Measurements from ENCODE around the gene SOX8. TPM values are rescaled to one million over a fixed set of nuclear protein-coding genes. Genes with fewer than 3 reads are reported as not detected.

Gene SOX8
- total RNA-seq, 1 experiment from 2014 or later = not detected

DNA sequence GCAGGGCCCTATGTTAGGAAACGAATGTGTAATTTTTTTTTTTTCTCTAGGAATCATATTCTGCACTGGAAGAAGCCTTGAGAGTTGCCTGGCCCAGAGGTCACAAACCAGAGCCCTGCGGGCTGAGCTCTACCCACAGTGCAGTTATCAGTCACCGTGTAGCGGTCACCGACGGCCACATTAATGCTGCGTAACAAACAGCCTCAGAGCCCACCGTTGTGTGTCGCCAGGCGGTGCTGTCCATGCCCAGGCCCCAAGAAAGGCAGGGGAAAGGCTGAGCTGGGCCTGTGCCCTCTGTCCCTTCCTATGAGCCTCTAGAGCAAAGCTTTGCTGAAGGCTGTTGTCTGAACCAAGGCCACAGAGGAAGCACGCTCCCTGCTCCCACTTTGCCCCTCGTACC is 6.3 kb upstream of the SOX8 start:
- DNase-seq = no peak
- 0 out of 2 replicates have a peak, but pooled peaks cover 4% of the 10 kb centered on the region for H3K4me1 ChIP-seq (replicated peaks; ENCODE audit: insufficient read depth)
- H3K36me3 ChIP-seq (ENCODE audit: low read depth) = no peaks in the 10 kb centered on the region
- no peaks in the 10 kb centered on the region for H3K79me2 ChIP-seq (ENCODE audit: low read depth)
- no peaks in the 10 kb centered on the region for H3K9me2 ChIP-seq (ENCODE audit: insufficient read depth)
- H3K27ac ChIP-seq = no peak overlapping the region
- BruUV-seq (replicated peaks) = no TSS peak
- TF ChIP-seq, protein P1, sequence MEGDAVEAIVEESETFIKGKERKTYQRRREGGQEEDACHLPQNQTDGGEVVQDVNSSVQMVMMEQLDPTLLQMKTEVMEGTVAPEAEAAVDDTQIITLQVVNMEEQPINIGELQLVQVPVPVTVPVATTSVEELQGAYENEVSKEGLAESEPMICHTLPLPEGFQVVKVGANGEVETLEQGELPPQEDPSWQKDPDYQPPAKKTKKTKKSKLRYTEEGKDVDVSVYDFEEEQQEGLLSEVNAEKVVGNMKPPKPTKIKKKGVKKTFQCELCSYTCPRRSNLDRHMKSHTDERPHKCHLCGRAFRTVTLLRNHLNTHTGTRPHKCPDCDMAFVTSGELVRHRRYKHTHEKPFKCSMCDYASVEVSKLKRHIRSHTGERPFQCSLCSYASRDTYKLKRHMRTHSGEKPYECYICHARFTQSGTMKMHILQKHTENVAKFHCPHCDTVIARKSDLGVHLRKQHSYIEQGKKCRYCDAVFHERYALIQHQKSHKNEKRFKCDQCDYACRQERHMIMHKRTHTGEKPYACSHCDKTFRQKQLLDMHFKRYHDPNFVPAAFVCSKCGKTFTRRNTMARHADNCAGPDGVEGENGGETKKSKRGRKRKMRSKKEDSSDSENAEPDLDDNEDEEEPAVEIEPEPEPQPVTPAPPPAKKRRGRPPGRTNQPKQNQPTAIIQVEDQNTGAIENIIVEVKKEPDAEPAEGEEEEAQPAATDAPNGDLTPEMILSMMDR (conservative IDR thresholded peaks at IDR 0.05) = no peak
- H3K4me3 ChIP-seq = no peak overlapping the region
- peaks cover 3% of the 10 kb centered on the region; the same call in 1 of the 2 replicates for H3F3A ChIP-seq (ENCODE audit: insufficient read depth, low read depth)
- peaks cover 70% of the 10 kb centered on the region for H3K27me3 ChIP-seq (ENCODE audit: insufficient read depth, low read depth)
- H2AFZ ChIP-seq = no peak overlapping the region
- H4K20me1 ChIP-seq (ENCODE audit: insufficient read depth) = no peaks in the 10 kb centered on the region
- H3K9me3 ChIP-seq (ENCODE audit: insufficient read depth, low read depth) = no peaks in the 10 kb centered on the region
- CTCF ChIA-PET = no interaction called here
- intact Hi-C loops (cut with micrococcal nuclease; ENCODE audit: unreplicated experiment) = loop anchor here (10.0 kb wide), 1 partner anchor 160 kb away; no protein-coding TSS in a partner anchor
- POLR2A ChIA-PET (ENCODE audit: unreplicated experiment) = no interaction called here
- no peak overlapping the region for H3K4me2 ChIP-seq

DNA sequence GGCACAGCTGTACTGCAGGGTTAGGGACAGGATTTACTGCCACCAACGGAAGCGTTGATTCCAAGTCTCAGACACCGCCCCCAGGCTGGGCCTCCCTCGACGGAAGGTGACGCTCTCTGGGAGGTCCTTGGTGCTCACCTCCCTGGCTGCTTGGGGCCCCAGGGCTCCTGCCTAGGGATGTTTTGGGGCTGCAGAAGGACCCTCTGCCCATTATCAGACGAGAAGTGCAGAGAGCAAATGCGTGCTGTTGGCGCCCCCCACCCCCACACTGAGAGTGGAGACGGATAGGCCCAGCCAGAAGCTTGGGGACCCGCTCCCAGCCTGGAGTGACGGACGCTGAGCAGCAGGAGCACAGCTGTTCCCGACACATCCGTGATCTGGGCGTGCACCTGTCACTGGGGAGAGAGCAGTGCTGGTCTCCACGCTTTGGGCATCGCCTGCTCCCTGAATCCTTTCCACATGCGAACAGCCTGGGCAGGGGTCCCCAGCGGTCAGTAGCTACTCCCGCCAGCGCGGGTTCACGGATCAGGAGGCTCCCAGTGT is 5.1 kb upstream of the SOX8 start:
- peaks cover 68% of the 10 kb centered on the region for H3K27me3 ChIP-seq (ENCODE audit: insufficient read depth, low read depth)
- intact Hi-C loops (cut with micrococcal nuclease; ENCODE audit: unreplicated experiment) = loop anchor here (10.0 kb wide), 1 partner anchor 162 kb away; no protein-coding TSS in a partner anchor
- CTCF ChIA-PET = no interaction called here

DNA sequence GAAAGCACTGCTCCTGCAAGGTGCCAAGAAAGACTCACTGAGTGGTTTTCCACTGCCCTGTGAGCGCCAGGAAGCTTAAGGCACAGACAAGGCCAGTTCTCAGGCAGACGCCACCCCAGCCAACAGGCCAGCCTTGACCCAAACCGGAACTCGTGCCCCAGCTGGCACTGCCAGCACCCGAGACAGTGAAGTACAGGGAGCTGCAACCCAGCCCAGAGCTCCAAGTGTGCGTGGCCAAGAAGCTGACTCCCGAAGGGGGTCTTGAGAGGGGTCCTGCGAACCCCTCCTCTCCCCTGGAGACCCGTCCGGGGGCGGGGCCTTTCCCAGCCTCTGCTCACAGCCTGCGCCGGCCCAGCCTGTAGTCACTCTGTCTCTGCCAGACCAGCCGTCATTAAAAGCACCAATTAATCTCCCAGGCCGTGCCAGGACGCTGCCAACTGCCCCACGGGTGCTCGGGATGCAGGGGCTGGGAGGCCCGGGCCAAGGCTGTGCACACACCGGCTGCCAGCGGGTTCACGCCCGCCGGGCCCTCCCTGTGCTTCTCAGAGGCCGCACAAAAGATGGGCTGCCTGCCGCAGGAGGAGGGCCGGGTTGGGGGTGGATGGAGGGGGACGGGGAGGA is 4.4 kb upstream of the SOX8 start:
- BruUV-seq (replicated peaks) = no TSS peak
- intact Hi-C loops (cut with micrococcal nuclease; ENCODE audit: unreplicated experiment) = loop anchor here (10.0 kb wide), 1 partner anchor 162 kb away; no protein-coding TSS in a partner anchor
- Histone ChIP-seq H3K9me3 (ENCODE audit: insufficient read depth, low read depth) (no peaks in the 10 kb centered on the region), H4K20me1 (ENCODE audit: insufficient read depth) (no peaks in the 10 kb centered on the region), H3K4me1 (replicated peaks; ENCODE audit: insufficient read depth) (0 out of 2 replicates have a peak, but pooled peaks cover 4% of the 10 kb centered on the region), H3K36me3 (ENCODE audit: low read depth) (no peaks in the 10 kb centered on the region), H3K27me3 (ENCODE audit: insufficient read depth, low read depth) (peaks cover 61% of the 10 kb centered on the region), H2AFZ (no peak overlapping the region), H3K4me2 (no peak overlapping the region), H3K79me2 (ENCODE audit: low read depth) (no peaks in the 10 kb centered on the region), H3K4me3 (no peak overlapping the region), H3F3A (ENCODE audit: insufficient read depth, low read depth) (peaks cover 3% of the 10 kb centered on the region; the same call in 1 of the 2 replicates), H3K27ac (no peak overlapping the region), H3K9me2 (ENCODE audit: insufficient read depth) (no peaks in the 10 kb centered on the region)
- no peak for DNase-seq
- ChIA-PET CTCF (no interaction called here), POLR2A (ENCODE audit: unreplicated experiment) (no interaction called here)
- TF ChIP-seq, protein P1 (conservative IDR thresholded peaks at IDR 0.05) = no peak
- no peak for TF ChIP-seq EZH2 (IDR thresholded peaks at IDR 0.05; ENCODE audit: low read depth)

More for the DNA sequence above, 5.1 kb upstream of the SOX8 start:
- Histone ChIP-seq H3K4me3 (no peak overlapping the region), H3K9me2 (ENCODE audit: insufficient read depth) (no peaks in the 10 kb centered on the region), H3F3A (ENCODE audit: insufficient read depth, low read depth) (peaks cover 3% of the 10 kb centered on the region; the same call in 1 of the 2 replicates), H3K27ac (no peak overlapping the region), H3K9me3 (ENCODE audit: insufficient read depth, low read depth) (no peaks in the 10 kb centered on the region), H2AFZ (no peak overlapping the region), H4K20me1 (ENCODE audit: insufficient read depth) (no peaks in the 10 kb centered on the region), H3K4me1 (replicated peaks; ENCODE audit: insufficient read depth) (0 out of 2 replicates have a peak, but pooled peaks cover 4% of the 10 kb centered on the region), H3K4me2 (no peak overlapping the region), H3K79me2 (ENCODE audit: low read depth) (no peaks in the 10 kb centered on the region), H3K36me3 (ENCODE audit: low read depth) (no peaks in the 10 kb centered on the region)
- TF ChIP-seq, protein P1 (conservative IDR thresholded peaks at IDR 0.05) = no peak
- no peak for TF ChIP-seq EZH2 (IDR thresholded peaks at IDR 0.05; ENCODE audit: low read depth)
- POLR2A ChIA-PET (ENCODE audit: unreplicated experiment) = no interaction called here
- no peak for DNase-seq
- no TSS peak for BruUV-seq (replicated peaks)

Measured in PC-9 (cell line).